Peyer's patch (tissue), 4 donors: Measurements from ENCODE around the gene DRD4. TPM values are rescaled to one million over a fixed set of nuclear protein-coding genes. Genes with fewer than 3 reads are reported as not detected.

Experiments used
- DNase-seq, 3 donors: peaks; one replicate each; pipeline ENCODE4 v3.0.0-alpha.2; 2017 to 2019
- H3K27ac ChIP-seq, 4 donors: fragments of 200-600 bp; sonication (generic); one replicate each; pipeline ENCODE4 v1.5.1; 2016 to 2019
- H3K27me3 ChIP-seq, 2 donors: fragments of 200-600 bp; sonication (generic); one replicate each; pipeline ENCODE4 v1.5.1; 2019
- H3K36me3 ChIP-seq, 3 donors: fragments of 200-600 bp; sonication (generic); one replicate each; pipeline ENCODE4 v1.5.1; 2016 to 2019
- H3K4me1 ChIP-seq, 4 donors: fragments of 200-600 bp; sonication (generic); one replicate each; pipeline ENCODE4 v1.5.1; 2016 to 2019
- H3K4me3 ChIP-seq, 4 donors: fragments of 200-600 bp; sonication (generic); 1 replicate in 3 of 4; 2 replicates in 1 of 4; pipeline ENCODE4 v1.5.1; 2016 to 2019; ENCODE audit warnings: mild to moderate bottlenecking in 1 of 4
- H3K9me3 ChIP-seq, 4 donors: fragments of 200-600 bp; sonication (generic); one replicate each; pipeline ENCODE4 v1.5.1; 2016 to 2019; ENCODE audit warnings: mild to moderate bottlenecking in 1 of 4
- POLR2A ChIP-seq, 2 donors: fragments of 450-650 bp; IDR thresholded peaks; one replicate each; pipeline ENCODE4 v1.5.1; 2017; ENCODE audit warnings: antibody characterized with exemption in 2 of 2, mild to moderate bottlenecking in 2 of 2, moderate library complexity in 2 of 2
- total RNA-seq, 4 donors: library from RNA; depleted of rRNA; stranded (reverse); fragments of >200 nt; gene quantifications; one replicate each; pipeline ENCODE4 v1.1.0, GENCODE V29; 2016
- TF ChIP-seq, protein P1 (sequence below), 6 experiments: fragments of 450-650 bp in 4 of 6; fragments of 200-600 bp in 2 of 6; sonication (generic) in 1 of 6; IDR thresholded peaks; one replicate each; pipeline ENCODE4 v1.5.1; 2017 to 2019; ENCODE audit warnings: antibody characterized with exemption in 6 of 6, mild to moderate bottlenecking in 3 of 6, moderate library complexity in 1 of 6

The DRD4 gene
- total RNA-seq, 4 donors from 2014 or later: 1.6 to 3.0 TPM; not detected in 2

DNA sequence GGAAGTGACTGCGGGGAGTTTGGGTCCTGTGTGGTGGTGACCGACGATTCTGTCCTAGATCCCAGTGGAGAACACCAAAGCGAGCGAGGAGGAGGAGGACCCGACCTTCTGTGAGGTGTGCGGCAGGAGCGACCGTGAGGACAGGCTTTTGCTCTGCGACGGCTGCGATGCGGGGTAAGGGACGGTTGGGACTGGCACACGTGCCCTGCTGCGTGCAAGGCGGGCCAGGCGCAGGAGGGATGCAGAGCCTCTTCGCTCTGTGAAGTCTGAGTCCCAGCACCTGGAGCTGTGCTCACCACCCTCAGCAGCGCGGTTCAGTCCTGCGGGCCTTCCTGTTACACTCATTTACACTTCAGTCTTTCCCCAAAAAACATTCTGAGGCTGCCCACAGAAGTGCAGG lies 44.6 kb upstream of the DRD4 start:
- Histone ChIP-seq H3K4me3 (no peak overlapping the region), H3K9me3 (no peaks in the 10 kb centered on the region), H3K36me3 (peaks cover 0 to 97% (median 0%) of the 10 kb centered on the region in 3 donors), H3K27ac (no peak overlapping the region), H3K4me1 (peaks cover 0 to 13% (median 0%) of the 10 kb centered on the region in 4 donors), H3K27me3 (no peaks in the 10 kb centered on the region)
- TF ChIP-seq POLR2A (IDR thresholded peaks at IDR 0.05): no peak
- TF ChIP-seq, protein P1, sequence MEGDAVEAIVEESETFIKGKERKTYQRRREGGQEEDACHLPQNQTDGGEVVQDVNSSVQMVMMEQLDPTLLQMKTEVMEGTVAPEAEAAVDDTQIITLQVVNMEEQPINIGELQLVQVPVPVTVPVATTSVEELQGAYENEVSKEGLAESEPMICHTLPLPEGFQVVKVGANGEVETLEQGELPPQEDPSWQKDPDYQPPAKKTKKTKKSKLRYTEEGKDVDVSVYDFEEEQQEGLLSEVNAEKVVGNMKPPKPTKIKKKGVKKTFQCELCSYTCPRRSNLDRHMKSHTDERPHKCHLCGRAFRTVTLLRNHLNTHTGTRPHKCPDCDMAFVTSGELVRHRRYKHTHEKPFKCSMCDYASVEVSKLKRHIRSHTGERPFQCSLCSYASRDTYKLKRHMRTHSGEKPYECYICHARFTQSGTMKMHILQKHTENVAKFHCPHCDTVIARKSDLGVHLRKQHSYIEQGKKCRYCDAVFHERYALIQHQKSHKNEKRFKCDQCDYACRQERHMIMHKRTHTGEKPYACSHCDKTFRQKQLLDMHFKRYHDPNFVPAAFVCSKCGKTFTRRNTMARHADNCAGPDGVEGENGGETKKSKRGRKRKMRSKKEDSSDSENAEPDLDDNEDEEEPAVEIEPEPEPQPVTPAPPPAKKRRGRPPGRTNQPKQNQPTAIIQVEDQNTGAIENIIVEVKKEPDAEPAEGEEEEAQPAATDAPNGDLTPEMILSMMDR (IDR thresholded peaks at IDR 0.05): no peak
- no peak for DNase-seq

DNA sequence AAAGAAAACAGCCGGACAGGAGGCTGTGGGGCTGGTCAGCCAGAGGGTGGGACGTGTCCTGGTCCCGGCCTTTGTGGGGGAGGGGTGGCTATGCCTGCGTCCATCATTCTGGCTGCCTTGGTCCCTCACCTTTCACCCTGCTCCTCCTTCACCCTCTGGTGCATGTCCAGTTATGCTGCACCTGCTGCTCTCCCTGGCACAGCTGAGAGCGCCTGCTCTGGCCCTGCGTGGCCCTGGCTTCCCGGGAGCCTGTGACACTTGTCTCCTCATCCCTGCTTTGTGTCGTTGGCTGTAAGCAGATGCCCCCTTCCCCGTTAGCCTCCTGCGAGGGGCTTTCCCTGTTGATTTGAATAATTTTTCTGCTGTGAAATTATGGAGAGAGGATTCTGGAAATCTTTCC lies 44.2 kb upstream of the DRD4 start:
- Histone ChIP-seq H3K36me3 (peaks cover 0 to 97% (median 0%) of the 10 kb centered on the region in 3 donors), H3K27ac (no peak overlapping the region), H3K4me1 (peaks cover 0 to 8% (median 0%) of the 10 kb centered on the region in 4 donors), H3K4me3 (no peak overlapping the region), H3K9me3 (no peaks in the 10 kb centered on the region), H3K27me3 (no peaks in the 10 kb centered on the region)
- no peak for DNase-seq
- no peak for TF ChIP-seq POLR2A (IDR thresholded peaks at IDR 0.05)
- TF ChIP-seq, protein P1 (IDR thresholded peaks at IDR 0.05): no peak

DNA sequence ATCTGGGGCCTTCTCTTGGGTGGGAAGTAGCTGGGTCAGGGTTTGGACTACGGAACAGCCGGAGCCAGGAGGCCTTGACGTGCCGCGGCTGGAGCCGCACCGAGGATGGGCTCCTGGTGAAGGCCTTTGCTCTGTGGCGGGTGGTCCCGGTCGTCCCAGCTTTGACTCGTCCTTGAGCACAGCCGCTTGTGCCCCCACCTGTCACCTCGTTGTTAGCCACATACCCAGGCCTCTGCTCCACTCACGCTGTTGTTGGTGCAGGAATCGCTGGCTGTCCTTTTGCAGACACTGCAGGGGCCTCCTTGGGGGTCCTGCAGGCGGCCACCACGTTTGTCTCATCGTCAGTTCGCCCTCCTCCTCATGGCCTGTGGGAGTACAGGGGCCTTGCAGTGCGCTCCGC lies 43.7 kb upstream of the DRD4 start:
- Histone ChIP-seq H3K4me3 (no peak overlapping the region), H3K36me3 (peaks cover 0 to 97% (median 0%) of the 10 kb centered on the region in 3 donors), H3K9me3 (no peaks in the 10 kb centered on the region), H3K4me1 (peaks cover 0 to 4% (median 0%) of the 10 kb centered on the region in 4 donors), H3K27ac (no peak overlapping the region), H3K27me3 (no peaks in the 10 kb centered on the region)
- TF ChIP-seq POLR2A (IDR thresholded peaks at IDR 0.05): no peak
- TF ChIP-seq, protein P1 (IDR thresholded peaks at IDR 0.05): no peak
- no peak for DNase-seq

DNA sequence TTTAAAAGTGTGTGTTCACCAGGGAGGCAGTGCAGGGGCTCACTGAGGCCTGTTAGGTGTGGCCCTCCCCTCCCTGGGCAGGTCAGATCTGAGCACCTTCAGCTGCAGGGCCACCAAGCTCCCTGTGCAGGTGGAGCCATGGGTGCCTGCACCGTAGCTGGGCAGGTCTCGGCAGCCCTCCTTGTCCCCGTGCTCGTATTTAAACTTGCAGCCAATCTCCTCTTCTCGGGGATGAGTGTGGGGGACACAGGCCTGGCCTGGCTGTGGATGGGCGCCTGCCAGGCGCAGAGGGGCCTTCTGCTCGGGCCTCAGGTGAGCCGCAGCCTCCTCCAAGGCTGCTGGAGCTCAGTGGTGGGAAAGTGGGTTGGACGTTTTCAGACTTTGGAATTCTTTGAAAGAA lies 41.7 kb upstream of the DRD4 start:
- no peak for TF ChIP-seq POLR2A (IDR thresholded peaks at IDR 0.05)
- TF ChIP-seq, protein P1 (IDR thresholded peaks at IDR 0.05): no peak
- H3K27me3 ChIP-seq: no peaks in the 10 kb centered on the region
- peaks cover 0 to 97% (median 0%) of the 10 kb centered on the region in 3 donors for H3K36me3 ChIP-seq
- DNase-seq: no peak
- H3K27ac ChIP-seq: no peak overlapping the region
- no peak overlapping the region for H3K4me3 ChIP-seq
- no peaks in the 10 kb centered on the region for H3K4me1 ChIP-seq
- H3K9me3 ChIP-seq: no peaks in the 10 kb centered on the region

DNA sequence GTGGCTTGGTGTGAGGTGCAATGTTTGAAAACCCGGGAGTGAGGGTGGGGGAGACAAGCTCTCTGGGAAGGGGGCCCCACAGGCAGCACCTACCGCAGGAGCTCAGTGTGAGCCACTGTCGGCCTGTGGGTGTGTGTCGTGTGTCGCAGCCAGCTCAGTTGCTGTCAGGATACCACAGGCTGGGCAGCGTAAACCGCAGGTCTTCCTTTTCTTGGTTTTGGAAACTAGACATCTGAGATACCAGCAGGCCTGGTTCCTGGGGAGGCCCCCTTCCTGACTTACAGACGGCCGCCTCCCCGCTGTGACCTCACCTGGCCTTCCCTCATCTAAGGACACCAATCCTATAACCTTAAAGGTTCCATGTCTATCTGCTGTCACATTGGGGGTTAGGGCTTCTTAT lies 40.7 kb upstream of the DRD4 start:
- H3K4me3 ChIP-seq: no peak overlapping the region
- no peak overlapping the region for H3K27ac ChIP-seq
- TF ChIP-seq, protein P1 (IDR thresholded peaks at IDR 0.05): no peak
- TF ChIP-seq POLR2A (IDR thresholded peaks at IDR 0.05): no peak
- peaks cover 0 to 97% (median 0%) of the 10 kb centered on the region in 3 donors for H3K36me3 ChIP-seq
- H3K27me3 ChIP-seq: no peaks in the 10 kb centered on the region
- no peaks in the 10 kb centered on the region for H3K9me3 ChIP-seq
- H3K4me1 ChIP-seq: no peaks in the 10 kb centered on the region
- no peak for DNase-seq
